Sigmoid colon (tissue), 3 donors: ENCODE data around the gene RNF7.

Experiments
- CTCF ChIP-seq, 4 experiments: fragments of 450-650 bp in 3 of 4; fragments of 200-600 bp in 1 of 4; IDR thresholded peaks; one replicate each; pipeline ENCODE4 v1.5.1; 2016 to 2019; ENCODE audit warnings: antibody characterized with exemption in 4 of 4, mild to moderate bottlenecking in 3 of 4, moderate library complexity in 2 of 4
- POLR2A ChIP-seq, 2 donors: fragments of 450-650 bp; IDR thresholded peaks; one replicate each; pipeline ENCODE4 v1.6.1; 2016; ENCODE audit warnings: antibody characterized with exemption in 2 of 2, mild to moderate bottlenecking in 2 of 2, moderate library complexity in 2 of 2

- no peak for TF ChIP-seq CTCF (IDR thresholded peaks at IDR 0.05)
- no peak for TF ChIP-seq POLR2A (IDR thresholded peaks at IDR 0.05)
These were observed 30.3 kb upstream of the RNF7 start for GRCh38 chr3:141707741-141708203.
